Erythroblast (primary cell): Measurements from ENCODE around the gene MCM3.

ENCODE experiments used
- DNase-seq, 2 experiments: peaks; one replicate each; lab custom pipeline; 2025; lab: John Stamatoyannopoulos, UW
- GATA1 ChIP-seq: IDR thresholded peaks from 2 replicates; pipeline ENCODE4 v1.6.1; 2011; ENCODE audit warnings: low read depth, mild to moderate bottlenecking, control low read depth, low read length, moderate library complexity
- POLR2A ChIP-seq: IDR thresholded peaks from 2 replicates; pipeline ENCODE4 v1.6.1; 2011; ENCODE audit warnings: mild to moderate bottlenecking, low read length

Gene MCM3

GRCh38 chr6:52310932-52311331, 26.4 kb upstream of the MCM3 start:
- DNase-seq, result no peak
- no peak for TF ChIP-seq GATA1
- no peak for TF ChIP-seq POLR2A

- no peak for DNase-seq
Observed at GRCh38 chr6:52307900-52308372, 23.4 kb upstream of the MCM3 start.

GRCh38 chr6:52306972-52307870, 22.7 kb upstream of the MCM3 start:
- TF ChIP-seq POLR2A, result no peak
- no peak for TF ChIP-seq GATA1
- no peak for DNase-seq

More at GRCh38 chr6:52307900-52308372, 23.4 kb upstream of the MCM3 start:
- no peak for TF ChIP-seq GATA1
- no peak for TF ChIP-seq POLR2A

GRCh38 chr6:52305948-52306767, 21.6 kb upstream of the MCM3 start:
- no peak for TF ChIP-seq GATA1
- TF ChIP-seq POLR2A, result no peak

GRCh38 chr6:52305411-52305810, 20.9 kb upstream of the MCM3 start:
- TF ChIP-seq GATA1 (no peak), POLR2A (no peak)
- DNase-seq, result no peak

More at GRCh38 chr6:52305948-52306767, 21.6 kb upstream of the MCM3 start:
- no peak for DNase-seq

GRCh38 chr6:52304983-52305390, 20.4 kb upstream of the MCM3 start:
- DNase-seq, result no peak
- no peak for TF ChIP-seq GATA1
- TF ChIP-seq POLR2A, result no peak

GRCh38 chr6:52303178-52303577, 18.6 kb upstream of the MCM3 start:
- TF ChIP-seq POLR2A (no peak), GATA1 (no peak)
- no peak for DNase-seq

GRCh38 chr6:52301326-52301725, 16.8 kb upstream of the MCM3 start:
- TF ChIP-seq POLR2A, result no peak
- peak; percentile 7 to 57 for DNase-seq

GRCh38 chr6:52300489-52300931, 16.0 kb upstream of the MCM3 start:
- DNase-seq, result no peak
- TF ChIP-seq GATA1 (no peak), POLR2A (no peak)

GRCh38 chr6:52299653-52300052, 15.1 kb upstream of the MCM3 start:
- TF ChIP-seq POLR2A (no peak), GATA1 (no peak)
- no peak for DNase-seq

- DNase-seq, result no peak
- no peak for TF ChIP-seq GATA1
- no peak for TF ChIP-seq POLR2A
Observed at GRCh38 chr6:52297433-52297832, 12.9 kb upstream of the MCM3 start.

- DNase-seq, result no peak
Observed at GRCh38 chr6:52293067-52293466, 8.5 kb upstream of the MCM3 start.

GRCh38 chr6:52288841-52289240, 4.3 kb upstream of the MCM3 start:
- DNase-seq, result no peak
- TF ChIP-seq GATA1 (no peak), POLR2A (no peak)

More at GRCh38 chr6:52293067-52293466, 8.5 kb upstream of the MCM3 start:
- TF ChIP-seq POLR2A, result no peak
- TF ChIP-seq GATA1, result no peak

GRCh38 chr6:52288216-52288615, 3.7 kb upstream of the MCM3 start:
- DNase-seq, result no peak
- TF ChIP-seq GATA1 (no peak), POLR2A (no peak)
